ENCODE data around the gene NHSL2. TPM values are rescaled to one million over a fixed set of nuclear protein-coding genes. Genes with fewer than 3 reads are reported as not detected.

The NHSL2 gene
- total RNA-seq, 2 experiments from 2014 or later, result 0.45 to 2.2 TPM

DNA sequence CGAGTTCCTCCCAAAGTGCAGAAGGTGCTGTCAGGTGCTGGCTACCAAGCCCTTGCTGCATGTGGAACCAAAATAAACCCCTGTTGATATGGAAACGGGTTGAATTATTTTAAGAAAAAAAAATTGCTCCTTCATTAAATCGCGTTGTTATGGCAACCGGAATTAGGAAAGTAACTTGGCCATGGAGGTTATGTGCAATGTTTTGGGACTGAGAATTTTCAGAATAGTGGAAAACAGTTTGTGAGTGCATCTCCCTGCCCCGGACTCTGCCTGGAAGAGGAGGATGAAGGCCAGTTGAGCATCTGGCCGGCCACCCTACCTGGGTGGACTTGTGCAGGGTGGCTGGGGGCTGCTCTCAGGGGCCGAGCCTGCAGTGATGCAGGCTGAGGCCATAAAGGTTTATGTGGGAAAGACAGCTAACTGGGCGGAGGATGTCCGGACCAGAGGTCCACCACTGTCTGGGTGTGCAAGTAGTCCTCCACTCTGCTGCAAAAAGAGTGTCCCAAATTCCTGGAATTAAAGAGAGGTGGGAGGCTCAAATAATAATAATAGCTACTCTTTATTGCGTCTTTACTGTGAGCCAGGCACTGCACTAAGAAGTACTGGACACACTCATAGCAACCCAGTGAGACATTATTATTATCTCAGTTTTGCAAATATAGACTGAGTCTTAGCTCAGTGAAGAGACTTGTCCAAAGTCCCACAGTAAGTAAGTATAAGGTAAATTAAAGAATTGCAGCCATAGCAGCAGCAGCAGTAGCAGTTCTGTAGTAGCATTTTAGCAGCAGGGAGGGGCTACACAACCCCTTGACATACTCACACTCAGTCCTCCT lies 200.4 kb downstream of the NHSL2 start:
- CTCF ChIA-PET, result no interaction called here
- H3K27ac Mint-ChIP-seq, result no peak overlapping the region
- ATAC-seq (no peak), DNase-seq (no peak)
- no peaks in the 10 kb centered on the region for H3K9me3 Mint-ChIP-seq (ENCODE audit: low read depth)
- H3K36me3 Mint-ChIP-seq, result peaks cover 1% of the 10 kb centered on the region
- H3K27me3 Mint-ChIP-seq, result peaks cover 41% of the 10 kb centered on the region
- H3K4me3 Mint-ChIP-seq, result no peak overlapping the region
- peaks cover 13% of the 10 kb centered on the region for H3K4me1 Mint-ChIP-seq

DNA sequence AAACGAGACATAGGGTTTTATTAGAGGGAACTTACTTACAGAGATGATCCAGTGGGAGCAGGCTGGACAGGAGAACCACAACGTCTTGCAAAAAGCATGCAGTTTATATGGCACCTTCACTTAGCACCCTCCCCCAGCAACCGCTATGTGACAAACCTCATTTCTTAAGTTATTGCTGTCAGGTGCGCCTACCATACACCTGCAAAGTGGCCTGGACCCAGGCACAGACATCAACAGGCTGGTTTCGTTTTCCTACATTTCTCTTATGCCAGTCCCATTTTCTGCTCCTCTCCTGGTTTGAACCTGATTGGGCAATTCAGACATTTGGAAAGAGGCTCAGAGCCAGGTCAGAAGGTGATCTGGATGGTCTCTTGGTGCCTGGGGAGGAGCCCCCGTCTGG lies 202.8 kb downstream of the NHSL2 start:
- H3K9me3 Mint-ChIP-seq (ENCODE audit: low read depth), result no peaks in the 10 kb centered on the region
- H3K36me3 Mint-ChIP-seq, result no peaks in the 10 kb centered on the region
- DNase-seq, result no peak
- H3K27me3 Mint-ChIP-seq, result peaks cover 43% of the 10 kb centered on the region
- H3K4me3 Mint-ChIP-seq, result no peak overlapping the region
- CTCF ChIA-PET, result no interaction called here
- peaks cover 5% of the 10 kb centered on the region for H3K4me1 Mint-ChIP-seq
- no peak for ATAC-seq
- H3K27ac Mint-ChIP-seq, result no peak overlapping the region

DNA sequence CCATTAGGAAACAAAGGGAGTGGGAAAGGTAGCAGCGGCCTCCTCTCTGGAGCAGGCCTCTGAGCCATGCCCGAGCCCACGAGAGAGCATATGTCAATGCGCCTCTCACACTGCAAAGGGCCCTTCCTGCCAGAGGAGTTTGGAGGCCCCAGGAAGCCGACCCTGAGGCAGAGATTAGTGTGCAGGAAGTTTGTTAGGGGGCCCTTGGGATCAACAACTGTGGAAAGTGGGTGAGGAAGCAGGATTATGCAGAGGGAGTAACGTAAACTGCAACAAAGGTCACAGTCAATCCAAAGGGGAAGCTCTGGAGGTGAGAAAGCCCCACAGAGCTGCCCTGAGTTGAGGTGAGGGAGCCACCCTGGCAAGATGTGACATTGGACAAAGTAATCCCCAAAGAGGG lies 203.7 kb downstream of the NHSL2 start:
- H3K36me3 Mint-ChIP-seq, result no peaks in the 10 kb centered on the region
- ATAC-seq (no peak), DNase-seq (no peak)
- H3K27ac Mint-ChIP-seq, result no peak overlapping the region
- H3K4me3 Mint-ChIP-seq, result no peak overlapping the region
- no peaks in the 10 kb centered on the region for H3K9me3 Mint-ChIP-seq (ENCODE audit: low read depth)
- H3K4me1 Mint-ChIP-seq, result peaks cover 5% of the 10 kb centered on the region
- CTCF ChIA-PET, result interaction anchor here (1.1 kb wide), 1 partner anchor 11 kb away, joined by 3 read pairs; no protein-coding TSS in a partner anchor
- peaks cover 37% of the 10 kb centered on the region for H3K27me3 Mint-ChIP-seq

DNA sequence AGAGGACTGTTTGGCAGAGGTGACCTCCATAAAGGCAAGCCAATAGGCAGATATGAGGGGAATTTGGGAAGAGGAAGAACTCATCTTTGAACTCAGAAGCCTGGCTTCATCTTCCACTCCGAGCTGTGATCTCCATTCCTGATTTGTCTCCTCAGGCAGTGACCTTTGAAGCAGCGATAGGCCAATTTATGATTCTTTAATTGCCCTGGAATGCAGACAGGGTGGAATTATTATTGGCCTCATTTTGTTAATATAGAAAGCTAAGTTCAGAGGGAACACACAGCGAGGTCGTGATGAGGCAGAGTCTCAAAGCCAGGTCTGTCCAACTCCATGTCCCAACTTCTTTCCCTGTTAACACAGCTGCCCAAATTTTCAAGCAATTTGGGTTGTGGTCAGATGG lies 204.2 kb downstream of the NHSL2 start:
- H3K9me3 Mint-ChIP-seq (ENCODE audit: low read depth), result no peaks in the 10 kb centered on the region
- no peak overlapping the region for H3K27ac Mint-ChIP-seq
- no peak overlapping the region for H3K4me3 Mint-ChIP-seq
- H3K27me3 Mint-ChIP-seq, result peaks cover 40% of the 10 kb centered on the region
- H3K4me1 Mint-ChIP-seq, result peaks cover 5% of the 10 kb centered on the region
- DNase-seq (no peak), ATAC-seq (no peak)
- CTCF ChIA-PET, result interaction anchor here (0.5 to 1.1 kb wide), 2 partner anchors 11 to 242 kb away, joined by 3 read pairs; no protein-coding TSS in a partner anchor
- H3K36me3 Mint-ChIP-seq, result no peaks in the 10 kb centered on the region

DNA sequence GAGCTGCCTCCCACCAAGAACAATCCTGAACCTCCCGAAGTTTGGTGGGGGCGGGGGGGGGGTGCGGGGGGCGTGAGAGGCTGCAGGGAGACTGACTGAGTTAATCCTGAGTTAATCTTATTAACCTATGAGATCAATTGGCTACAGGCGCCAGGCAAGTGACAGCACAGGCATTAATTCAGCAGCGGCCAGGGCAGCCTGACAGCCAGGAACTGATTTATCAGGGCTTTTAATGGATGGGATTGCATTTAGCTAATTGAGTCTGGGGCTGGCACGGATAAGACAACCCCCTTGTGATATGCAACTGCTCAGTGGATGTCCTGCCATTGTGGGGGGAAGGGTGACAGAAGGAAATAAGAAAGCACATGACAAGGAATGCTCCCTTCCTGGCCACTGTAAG lies 204.7 kb downstream of the NHSL2 start:
- Mint-ChIP-seq H3K27me3 (peaks cover 41% of the 10 kb centered on the region), H3K27ac (no peak overlapping the region), H3K36me3 (no peaks in the 10 kb centered on the region), H3K9me3 (ENCODE audit: low read depth) (no peaks in the 10 kb centered on the region), H3K4me3 (no peak overlapping the region), H3K4me1 (peaks cover 5% of the 10 kb centered on the region)
- CTCF ChIA-PET, result interaction anchor here (0.5 to 1.1 kb wide), 2 partner anchors 10 to 241 kb away, joined by 3 read pairs; no protein-coding TSS in a partner anchor
- ATAC-seq, result no peak
- no peak for DNase-seq

DNA sequence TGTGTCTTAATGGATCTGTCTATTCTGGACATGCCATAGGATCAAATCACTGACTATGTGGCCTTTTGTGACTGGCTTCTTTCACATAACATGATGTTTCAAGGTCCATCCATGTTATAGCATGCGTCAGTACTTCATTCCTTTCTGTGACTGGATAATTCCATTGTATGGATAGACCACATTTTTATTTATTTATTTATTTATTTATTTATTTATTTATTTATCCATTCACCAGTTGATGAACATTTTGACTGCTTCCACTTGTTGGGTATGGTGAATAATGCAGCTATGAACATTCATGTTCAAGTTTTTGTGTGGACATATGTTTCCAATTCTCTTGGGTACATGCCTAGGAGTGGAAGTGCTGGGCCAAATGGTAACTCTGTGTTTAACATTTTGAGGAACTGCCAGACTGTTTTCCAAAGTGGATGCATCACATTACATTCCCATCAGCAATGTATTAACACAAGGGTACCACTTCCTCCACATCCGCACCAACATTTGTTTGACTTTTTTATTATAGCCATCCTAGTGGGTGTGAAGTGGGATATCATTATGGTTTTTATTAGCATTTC lies 207.1 kb downstream of the NHSL2 start:
- Mint-ChIP-seq H3K4me1 (peaks cover 25% of the 10 kb centered on the region), H3K27ac (no peak overlapping the region), H3K36me3 (peaks cover 2% of the 10 kb centered on the region), H3K9me3 (ENCODE audit: low read depth) (no peaks in the 10 kb centered on the region), H3K4me3 (no peak overlapping the region), H3K27me3 (peaks cover 33% of the 10 kb centered on the region)
- CTCF ChIA-PET, result interaction anchor here (1.2 kb wide), 1 partner anchor 100 kb away, joined by 3 read pairs; no protein-coding TSS in a partner anchor
- DNase-seq (no peak), ATAC-seq (no peak)

DNA sequence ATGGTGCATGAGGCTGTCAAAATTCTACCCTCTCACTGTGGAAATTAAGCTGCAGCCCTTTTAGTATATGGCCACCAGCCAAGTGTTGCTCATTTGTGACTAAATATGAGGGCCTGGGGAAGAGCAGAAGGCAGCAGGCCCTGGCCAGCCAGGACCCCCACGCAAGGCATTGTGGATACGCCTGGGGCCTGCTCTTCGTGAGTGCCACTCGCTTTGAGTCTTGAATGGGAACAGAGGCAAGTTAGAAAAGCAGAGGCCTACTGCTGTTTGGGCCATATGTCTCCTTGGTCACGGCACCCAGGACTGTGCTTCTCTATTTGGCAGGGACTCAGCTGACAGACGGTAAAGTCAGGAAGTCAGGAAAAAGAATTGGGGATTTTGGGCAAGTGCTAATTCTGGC lies 210.2 kb downstream of the NHSL2 start:
- no peak for DNase-seq
- peak overlapping the region; percentile 76 for H3K27ac Mint-ChIP-seq
- no peak for ATAC-seq
- H3K4me1 Mint-ChIP-seq, result peaks cover 49% of the 10 kb centered on the region
- H3K27me3 Mint-ChIP-seq, result peaks cover 44% of the 10 kb centered on the region
- H3K36me3 Mint-ChIP-seq, result peaks cover 2% of the 10 kb centered on the region
- H3K4me3 Mint-ChIP-seq, result no peak overlapping the region
- H3K9me3 Mint-ChIP-seq (ENCODE audit: low read depth), result no peaks in the 10 kb centered on the region
- CTCF ChIA-PET, result interaction anchor here (0.9 to 2.8 kb wide), 6 partner anchors 16 to 102 kb away, joined by 3 to 18 read pairs (median 6); no protein-coding TSS in a partner anchor

DNA sequence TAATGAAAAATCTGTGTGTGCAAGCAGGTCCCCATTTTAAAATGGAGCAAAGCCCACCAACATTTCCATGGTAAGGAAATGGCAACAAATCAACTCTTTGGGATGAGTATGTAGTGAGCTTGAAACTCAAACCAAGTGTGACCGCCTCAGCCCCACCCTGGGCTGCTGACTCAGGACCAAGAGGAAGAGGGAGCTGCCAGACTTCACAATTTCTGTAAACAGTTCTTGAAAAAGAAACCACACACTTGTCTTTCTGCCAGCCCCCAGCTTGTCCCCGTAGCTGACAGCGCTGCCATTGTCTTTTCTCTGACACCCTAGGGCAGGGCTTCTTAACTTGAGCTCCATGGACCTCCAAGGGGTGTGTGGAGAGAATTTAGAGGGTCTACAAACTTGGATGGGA lies 210.7 kb downstream of the NHSL2 start:
- peak overlapping the region; percentile 76 for H3K27ac Mint-ChIP-seq
- H3K9me3 Mint-ChIP-seq (ENCODE audit: low read depth), result no peaks in the 10 kb centered on the region
- DNase-seq (peak; percentile 71), ATAC-seq (peak; percentile 85)
- no peak overlapping the region for H3K4me3 Mint-ChIP-seq
- H3K4me1 Mint-ChIP-seq, result peaks cover 50% of the 10 kb centered on the region
- H3K27me3 Mint-ChIP-seq, result peaks cover 44% of the 10 kb centered on the region
- CTCF ChIA-PET, result interaction anchor here (0.9 to 2.8 kb wide), 6 partner anchors 16 to 102 kb away, joined by 3 to 18 read pairs (median 6); no protein-coding TSS in a partner anchor
- H3K36me3 Mint-ChIP-seq, result peaks cover 2% of the 10 kb centered on the region

DNA sequence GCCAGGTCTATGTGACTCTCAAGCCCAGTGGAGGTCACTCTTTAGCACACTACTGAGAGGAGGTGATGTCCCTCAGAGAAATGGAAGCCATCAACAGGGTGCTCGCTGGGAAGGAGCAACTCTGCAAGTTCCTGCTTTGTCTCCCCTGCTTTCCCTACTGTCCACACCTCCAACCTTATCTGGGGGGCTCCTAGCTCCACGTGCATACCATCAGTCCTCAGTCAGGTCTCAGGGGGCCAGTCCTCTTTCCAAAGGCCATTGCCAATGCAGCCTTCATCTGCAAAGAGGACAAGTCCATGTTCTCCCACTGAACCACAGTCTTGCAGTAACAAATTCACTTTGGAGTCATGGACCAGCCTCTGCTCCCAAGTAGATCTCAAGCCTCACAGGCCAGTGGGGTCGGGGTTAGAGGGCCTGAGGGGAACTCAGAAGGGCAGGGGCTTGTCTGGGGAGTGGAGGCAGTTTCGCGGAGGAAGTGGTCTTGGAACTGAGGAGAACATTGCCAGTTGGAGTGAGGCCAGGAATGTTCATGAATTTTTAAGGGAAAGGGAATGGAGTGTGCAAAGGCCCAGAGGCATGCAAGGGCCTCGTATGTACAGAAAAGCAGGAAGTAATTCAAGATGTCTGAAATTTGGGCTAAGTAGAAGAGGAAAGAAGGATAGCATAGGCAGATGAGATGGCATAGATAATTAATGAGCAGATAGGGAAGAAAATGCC lies 212.1 kb downstream of the NHSL2 start:
- Mint-ChIP-seq H3K4me3 (no peak overlapping the region), H3K27me3 (peaks cover 39% of the 10 kb centered on the region), H3K27ac (no peak overlapping the region), H3K36me3 (peaks cover 2% of the 10 kb centered on the region), H3K9me3 (ENCODE audit: low read depth) (no peaks in the 10 kb centered on the region), H3K4me1 (peaks cover 52% of the 10 kb centered on the region)
- DNase-seq (no peak), ATAC-seq (no peak)
- CTCF ChIA-PET, result interaction anchor here (0.9 to 6.0 kb wide), 5 partner anchors 21 to 124 kb away, joined by 3 to 113 read pairs (median 4); no protein-coding TSS in a partner anchor

DNA sequence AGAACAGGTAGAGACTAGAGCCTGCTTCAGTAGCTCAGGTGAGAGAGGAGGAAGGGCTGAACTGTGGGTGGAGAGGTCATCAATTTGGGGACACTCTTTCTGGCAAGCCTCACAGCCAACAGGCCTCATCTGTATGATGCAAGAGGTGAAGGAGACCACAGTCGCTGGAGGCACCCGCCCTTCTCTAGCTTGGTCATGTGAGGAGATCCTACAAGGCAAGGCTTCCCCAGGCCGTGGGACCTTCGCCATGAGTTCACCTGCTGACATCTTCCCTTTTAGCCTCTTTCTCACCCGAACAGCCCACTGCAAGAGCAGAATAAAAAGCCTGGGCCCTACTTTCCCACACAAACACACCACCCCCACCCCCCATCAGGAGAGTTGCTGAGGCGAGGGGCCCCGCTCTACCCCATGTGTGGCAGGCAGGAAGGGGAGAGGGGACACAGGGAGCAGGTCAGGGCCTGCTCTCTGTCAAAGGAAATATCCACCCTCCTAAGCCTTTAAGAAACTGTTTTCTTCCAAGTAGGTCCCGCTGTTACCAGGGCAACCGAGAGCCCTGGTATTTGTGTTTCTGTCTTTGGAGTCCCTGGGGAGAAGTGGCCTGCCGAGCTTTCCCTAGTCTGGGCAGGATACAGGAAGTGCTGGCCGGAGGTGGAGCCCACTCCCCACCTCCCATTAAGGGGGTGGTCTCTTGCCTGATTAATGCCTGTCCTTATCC lies 213.0 kb downstream of the NHSL2 start:
- Mint-ChIP-seq H3K4me1 (peaks cover 52% of the 10 kb centered on the region), H3K27ac (no peak overlapping the region), H3K9me3 (ENCODE audit: low read depth) (no peaks in the 10 kb centered on the region), H3K36me3 (peaks cover 2% of the 10 kb centered on the region), H3K4me3 (no peak overlapping the region), H3K27me3 (peaks cover 38% of the 10 kb centered on the region)
- no peak for DNase-seq
- ATAC-seq, result no peak
- CTCF ChIA-PET, result interaction anchor here (1.2 to 6.0 kb wide), 5 partner anchors 24 to 126 kb away, joined by 3 to 113 read pairs (median 4); no protein-coding TSS in a partner anchor

DNA sequence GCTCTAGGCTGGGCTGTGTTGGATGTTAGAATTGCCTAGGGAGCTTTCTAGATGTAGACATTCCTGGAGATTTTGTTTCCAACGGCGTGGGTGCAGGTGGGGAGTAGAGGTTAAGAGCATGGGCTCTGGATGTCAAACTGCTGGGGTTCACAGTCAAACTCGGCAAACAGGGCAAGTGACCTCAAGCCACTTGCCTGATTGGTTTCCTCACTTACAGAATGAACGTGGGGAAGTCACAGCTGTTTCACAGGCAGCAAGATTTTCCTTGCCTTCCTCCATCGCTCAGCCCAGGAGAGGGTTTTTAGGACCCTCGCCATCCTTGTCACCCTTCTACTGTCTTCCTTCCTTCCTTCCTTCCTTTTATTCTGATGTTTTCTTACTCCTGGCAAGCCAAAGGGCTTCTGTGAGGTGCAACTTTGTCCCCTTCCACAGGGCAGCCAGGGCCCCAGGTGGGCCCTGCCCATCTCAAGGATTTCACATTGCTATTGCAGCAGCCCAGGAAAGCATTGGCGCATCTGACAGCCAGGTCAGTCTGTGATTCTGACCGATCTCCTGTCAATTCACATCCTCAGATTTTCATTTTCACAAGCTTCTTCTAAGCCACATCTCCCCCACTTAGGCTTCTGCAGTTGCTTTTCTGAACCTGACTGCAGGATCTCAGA lies 214.0 kb downstream of the NHSL2 start:
- Mint-ChIP-seq H3K27ac (no peak overlapping the region), H3K4me3 (no peak overlapping the region)

DNA sequence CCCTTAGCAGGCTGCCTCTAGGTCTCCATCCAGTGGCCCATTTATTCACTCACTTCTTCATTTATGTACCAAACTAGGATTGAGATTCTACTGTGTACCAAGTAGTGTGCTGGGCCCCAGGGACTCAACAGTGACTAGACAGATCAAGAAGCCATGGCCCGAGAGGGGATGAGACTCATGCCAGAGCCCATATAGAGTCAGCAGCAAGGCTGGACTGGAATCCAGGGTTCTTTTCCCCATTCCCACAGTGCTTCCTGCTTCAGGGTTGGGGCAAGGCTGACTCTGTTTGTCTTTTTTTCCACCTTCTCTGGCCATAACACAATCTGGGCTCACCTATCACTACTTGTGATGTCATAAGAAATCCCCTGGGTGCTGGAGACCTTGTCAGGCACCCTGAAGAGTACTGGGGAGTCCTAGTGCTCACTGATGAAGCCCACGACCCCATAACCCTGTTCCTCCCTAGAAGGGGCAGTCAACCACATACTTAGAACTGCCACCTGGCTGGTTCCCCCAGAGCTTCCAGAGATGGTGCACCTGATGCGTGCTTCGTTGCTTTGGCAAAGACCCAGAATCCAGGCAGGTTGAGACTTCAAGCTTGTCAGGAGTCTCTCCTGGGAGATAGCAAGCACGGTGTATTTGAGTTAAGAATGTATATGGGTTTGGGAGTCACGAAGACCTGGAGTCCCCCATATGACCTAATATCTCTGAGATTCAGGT lies 214.8 kb downstream of the NHSL2 start:
- CTCF ChIA-PET, result interaction anchor here (0.8 to 6.0 kb wide), 19 partner anchors 11 to 129 kb away, joined by 3 to 113 read pairs (median 4); partner anchors contain the start of gene ERCC6L

More for the DNA sequence above, 214.0 kb downstream of the NHSL2 start:
- Mint-ChIP-seq H3K4me1 (peaks cover 52% of the 10 kb centered on the region), H3K9me3 (ENCODE audit: low read depth) (no peaks in the 10 kb centered on the region), H3K36me3 (peaks cover 2% of the 10 kb centered on the region), H3K27me3 (peaks cover 47% of the 10 kb centered on the region)
- DNase-seq (no peak), ATAC-seq (no peak)
- CTCF ChIA-PET, result interaction anchor here (0.8 to 6.0 kb wide), 9 partner anchors 24 to 129 kb away, joined by 3 to 113 read pairs (median 3); no protein-coding TSS in a partner anchor

More for the DNA sequence above, 214.8 kb downstream of the NHSL2 start:
- Mint-ChIP-seq H3K4me3 (no peak overlapping the region), H3K27me3 (peaks cover 48% of the 10 kb centered on the region), H3K4me1 (peaks cover 52% of the 10 kb centered on the region), H3K27ac (no peak overlapping the region), H3K36me3 (peaks cover 1% of the 10 kb centered on the region), H3K9me3 (ENCODE audit: low read depth) (no peaks in the 10 kb centered on the region)
- DNase-seq (no peak), ATAC-seq (no peak)

Data from activated CD8-positive, alpha-beta memory T cell treated with anti-CD3 and anti-CD28 coated beads, Interleukin-2, amount 10 ng/mL, durations not matched to agents 7 days and 5 days (primary cell).